SU-DHL-6 (cell line): ENCODE data around the gene GRIK1.

ENCODE experiments used
- H2AFZ ChIP-seq: fragments of 200-600 bp; sonication (generic); 2 replicates; pipeline ENCODE4 v1.6.1; 2014; ENCODE audit warnings: low read depth, mild to moderate bottlenecking, moderate library complexity, mixed read lengths, antibody characterized with exemption, low read length; ENCODE audit not compliant: severe bottlenecking
- H3F3A ChIP-seq: fragments of 200-600 bp; shearing (Covaris generic); 2 replicates; pipeline ENCODE4 v1.6.0; 2016; ENCODE audit warnings: antibody characterized with exemption, mild to moderate bottlenecking; ENCODE audit not compliant: insufficient read depth
- H3K27ac ChIP-seq: fragments of 200-600 bp; sonication (generic); 2 replicates; pipeline ENCODE4 v1.5.1; 2016; ENCODE audit warnings: low read depth, mild to moderate bottlenecking, low read length, moderate library complexity, mixed read lengths
- H3K27me3 ChIP-seq: fragments of 200-600 bp; sonication (generic), shearing (Covaris generic); 2 replicates; pipeline ENCODE4 v1.6.0; 2014; ENCODE audit warnings: mild to moderate bottlenecking, low read length
- H3K36me3 ChIP-seq: fragments of 200-600 bp; sonication (generic); 2 replicates; pipeline ENCODE4 v1.6.1; 2014; ENCODE audit warnings: mild to moderate bottlenecking, low read length, mixed read lengths
- H3K4me2 ChIP-seq: fragments of 300-600, 200-600 bp; shearing (Covaris generic), sonication (generic); 2 replicates; pipeline ENCODE4 v1.6.0; 2014; ENCODE audit warnings: low read length, low read depth, mild to moderate bottlenecking; ENCODE audit not compliant: poor library complexity, severe bottlenecking
- H3K4me3 ChIP-seq: fragments of 200-600 bp; sonication (generic); 2 replicates; pipeline ENCODE4 v1.5.1; 2014; ENCODE audit warnings: antibody characterized with exemption, low read length, mild to moderate bottlenecking, mixed read lengths; ENCODE audit not compliant: insufficient read depth, poor library complexity, severe bottlenecking
- H3K79me2 ChIP-seq: fragments of 200-600 bp; sonication (generic); 2 replicates; pipeline ENCODE4 v1.6.1; 2014; ENCODE audit warnings: mild to moderate bottlenecking, low read length, moderate library complexity; ENCODE audit not compliant: insufficient read depth
- H3K9ac ChIP-seq: fragments of 200-600 bp; sonication (generic); 2 replicates; pipeline ENCODE4 v1.7.0; 2014; ENCODE audit warnings: mild to moderate bottlenecking, low read length
- H3K9me2 ChIP-seq: fragments of 200-600 bp; sonication (generic); replicated peaks from 2 replicates; pipeline ENCODE4 v1.6.1; 2014; ENCODE audit warnings: low read length; ENCODE audit not compliant: insufficient read depth
- H3K9me3 ChIP-seq: fragments of 200-600 bp; sonication (generic); 2 replicates; pipeline ENCODE4 v1.6.1; 2014; ENCODE audit warnings: low read length, mixed read lengths; ENCODE audit not compliant: insufficient read depth
- H4K20me1 ChIP-seq: fragments of 200-600 bp; sonication (generic); 2 replicates; pipeline ENCODE4 v1.6.1; 2014; ENCODE audit warnings: low read depth, mild to moderate bottlenecking, antibody characterized with exemption, low read length, moderate library complexity, mixed read lengths
- CTCF ChIP-seq: fragments of 200-600 bp; sonication (generic); IDR thresholded peaks from one replicate; pipeline ENCODE4 v1.5.1; 2017; ENCODE audit warnings: antibody characterized with exemption, mild to moderate bottlenecking, low read length, moderate library complexity; ENCODE audit not compliant: insufficient read depth, poor library complexity, severe bottlenecking
- EZH2phosphoT487 ChIP-seq: fragments of 200-600 bp; sonication (generic), shearing (Covaris generic); conservative IDR thresholded peaks from 2 replicates; pipeline ENCODE4 v1.6.1; 2018; ENCODE audit warnings: mild to moderate bottlenecking, antibody characterized with exemption, low read length, moderate library complexity, mixed read lengths

The GRIK1 gene

GRCh38 chr21:29660047-29660720 lies 279.6 kb downstream of the GRIK1 start:
- H3K9me2 ChIP-seq, result no peaks in the 10 kb centered on the region
- H3K79me2 ChIP-seq, result no peaks in the 10 kb centered on the region
- no peak overlapping the region for H2AFZ ChIP-seq
- H3K9ac ChIP-seq, result no peak overlapping the region
- no peak overlapping the region for H3K27ac ChIP-seq
- H3K9me3 ChIP-seq, result 0 out of 2 replicates have a peak, but pooled peaks cover 3% of the 10 kb centered on the region
- TF ChIP-seq EZH2phosphoT487 (no peak), CTCF (no peak)
- no peaks in the 10 kb centered on the region for H4K20me1 ChIP-seq
- no peak overlapping the region for H3K4me2 ChIP-seq
- no peak overlapping the region for H3K4me3 ChIP-seq
- H3K27me3 ChIP-seq, result no peaks in the 10 kb centered on the region; the same call in 1 of the 2 replicates
- H3K36me3 ChIP-seq, result no peaks in the 10 kb centered on the region
- no peaks in the 10 kb centered on the region for H3F3A ChIP-seq

GRCh38 chr21:29658934-29659203 lies 280.9 kb downstream of the GRIK1 start:
- no peak overlapping the region for H3K27ac ChIP-seq
- H3K9me2 ChIP-seq, result no peaks in the 10 kb centered on the region
- no peaks in the 10 kb centered on the region for H3K79me2 ChIP-seq
- H3K36me3 ChIP-seq, result no peaks in the 10 kb centered on the region
- H3K4me2 ChIP-seq, result no peak overlapping the region
- no peak overlapping the region for H3K4me3 ChIP-seq
- H3K9me3 ChIP-seq, result 0 out of 2 replicates have a peak, but pooled peaks cover 3% of the 10 kb centered on the region
- H3K9ac ChIP-seq, result no peak overlapping the region
- TF ChIP-seq EZH2phosphoT487 (no peak), CTCF (no peak)
- no peaks in the 10 kb centered on the region for H4K20me1 ChIP-seq
- H2AFZ ChIP-seq, result no peak overlapping the region
- H3K27me3 ChIP-seq, result no peaks in the 10 kb centered on the region; the same call in 1 of the 2 replicates
- H3F3A ChIP-seq, result no peaks in the 10 kb centered on the region

DNA sequence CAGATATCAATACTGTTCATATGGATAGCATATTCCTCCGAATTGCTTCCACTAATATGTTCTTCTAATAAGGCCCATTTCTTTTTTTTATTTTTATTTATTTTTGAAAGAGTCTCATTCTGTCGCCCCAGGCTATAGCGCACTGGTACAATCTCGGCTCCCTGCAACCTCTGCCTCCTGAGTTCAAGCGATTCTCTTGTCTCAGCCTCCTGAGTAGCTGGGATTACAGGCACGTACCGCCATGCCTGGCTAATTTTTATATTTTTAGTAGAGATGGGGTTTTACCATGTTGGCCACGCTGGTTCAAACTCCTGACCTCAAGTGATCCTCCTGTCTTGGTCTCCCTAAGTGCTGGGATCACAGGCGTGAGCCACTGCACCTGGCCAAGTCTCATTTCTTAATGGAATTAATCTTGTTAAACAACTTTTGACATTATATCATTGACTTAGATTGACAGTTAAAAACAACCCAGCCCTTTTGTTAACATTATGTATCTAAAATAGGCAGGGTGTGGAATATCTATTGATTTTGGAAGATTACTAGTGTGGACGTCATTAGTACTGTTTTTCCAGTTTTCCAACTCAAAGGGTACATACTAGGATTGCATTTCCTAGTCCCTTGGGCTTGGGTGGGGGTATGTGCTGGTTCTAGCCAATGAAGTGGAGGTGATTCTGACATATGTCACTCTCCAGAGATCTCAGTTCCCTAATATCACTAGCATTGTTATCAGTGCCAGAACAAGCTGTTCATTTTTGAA lies 281.4 kb downstream of the GRIK1 start:
- Histone ChIP-seq H3K9ac (no peak overlapping the region), H3K4me3 (no peak overlapping the region), H2AFZ (no peak overlapping the region), H3K9me2 (no peaks in the 10 kb centered on the region), H3K9me3 (0 out of 2 replicates have a peak, but pooled peaks cover 3% of the 10 kb centered on the region), H3K4me2 (no peak overlapping the region), H3F3A (no peaks in the 10 kb centered on the region), H3K27ac (no peak overlapping the region), H3K79me2 (no peaks in the 10 kb centered on the region), H3K36me3 (no peaks in the 10 kb centered on the region), H4K20me1 (no peaks in the 10 kb centered on the region), H3K27me3 (no peaks in the 10 kb centered on the region; the same call in 1 of the 2 replicates)
- TF ChIP-seq EZH2phosphoT487 (no peak), CTCF (no peak)
